Thymus (tissue), 11 donors: ENCODE data around the gene MAN1A2. TPM values are rescaled to one million over a fixed set of nuclear protein-coding genes. Genes with fewer than 3 reads are reported as not detected.
A peak's percentile ranks its signal among the peaks of the same experiment; 100 is the strongest.

Experiments
- DNase-seq, 9 donors: peaks; one replicate each; pipeline ENCODE4 v3.0.0-alpha.2; 2013; ENCODE audit warnings: low spot score in 9 of 9, low read depth in 6 of 9, missing footprints in 1 of 9
- H3K27ac ChIP-seq, 2 donors: one replicate each; pipeline ENCODE4 v1.5.1; 2013; ENCODE audit warnings: control low read depth in 1 of 2, low read depth in 1 of 2, low read length in 1 of 2, mild to moderate bottlenecking in 1 of 2, moderate library complexity in 1 of 2
- H3K27me3 ChIP-seq, 2 donors: one replicate each; pipeline ENCODE4 v1.5.1; 2013; ENCODE audit warnings: low read length in 1 of 2; ENCODE audit not compliant: control insufficient read depth in 2 of 2, insufficient read depth in 1 of 2
- H3K36me3 ChIP-seq, 2 donors: one replicate each; pipeline ENCODE4 v1.5.1; 2013; ENCODE audit warnings: low read length in 1 of 2, mild to moderate bottlenecking in 1 of 2, moderate library complexity in 1 of 2; ENCODE audit not compliant: control insufficient read depth in 2 of 2, insufficient read depth in 2 of 2
- H3K4me1 ChIP-seq, 2 donors: one replicate each; pipeline ENCODE4 v1.5.1; 2013; ENCODE audit warnings: low read length in 2 of 2; ENCODE audit not compliant: control insufficient read depth in 2 of 2, insufficient read depth in 2 of 2
- H3K4me3 ChIP-seq, 2 donors: one replicate each; pipeline ENCODE4 v1.5.1; 2013; ENCODE audit warnings: low read length in 2 of 2, control low read depth in 1 of 2, mild to moderate bottlenecking in 1 of 2
- H3K9me3 ChIP-seq, 2 donors: one replicate each; pipeline ENCODE4 v1.5.1; 2013; ENCODE audit warnings: low read length in 1 of 2, mild to moderate bottlenecking in 1 of 2; ENCODE audit not compliant: control insufficient read depth in 2 of 2, insufficient read depth in 1 of 2
- WGBS: extraction: QIAGEN DNeasy Blood & Tissue Kit; methylation state at CpG from one replicate; pipeline ENCODE4 v1.1.7; 2013; 5-methylcytosine and 5-hydroxymethylcytosine counted together
- polyA plus RNA-seq: library from polyadenylated mRNA; stranded (reverse); fragments of 200-250 nt; gene quantifications from one replicate; pipeline ENCODE4 v1.2.3, GENCODE V29; 2013
- total RNA-seq: library from RNA; stranded (reverse); fragments of 120-200 nt; gene quantifications from one replicate; pipeline ENCODE4 v1.2.4, GENCODE V29; 2013
- donor health status: healthy.

The MAN1A2 gene
- total and polyA plus RNA-seq, 2 donors = 10.6 to 26.4 TPM

DNA sequence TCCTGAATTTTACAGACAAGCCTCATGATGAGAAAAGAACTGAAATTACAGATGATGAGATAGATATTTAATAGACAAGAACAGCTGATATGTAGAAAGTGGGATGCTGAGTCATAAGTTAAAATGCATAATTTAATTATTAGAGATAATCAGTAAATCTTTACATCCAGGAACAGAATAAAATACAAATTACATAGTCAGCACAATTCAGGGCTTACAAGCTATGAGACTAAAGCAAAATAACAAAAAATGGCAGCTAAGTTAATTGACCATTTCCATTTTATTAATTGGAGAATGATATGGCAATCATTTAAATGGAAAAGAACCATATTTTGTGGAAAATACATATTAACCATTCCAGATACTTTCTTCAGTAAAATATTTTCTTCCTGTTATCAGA, 40.2 kb upstream of the MAN1A2 start:
- H3K36me3 ChIP-seq = no peaks in the 10 kb centered on the region
- H3K9me3 ChIP-seq = no peaks in the 10 kb centered on the region
- H3K4me3 ChIP-seq = no peak overlapping the region
- no peaks in the 10 kb centered on the region for H3K4me1 ChIP-seq
- no peak for DNase-seq
- H3K27me3 ChIP-seq = no peaks in the 10 kb centered on the region
- H3K27ac ChIP-seq = no peak overlapping the region

DNA sequence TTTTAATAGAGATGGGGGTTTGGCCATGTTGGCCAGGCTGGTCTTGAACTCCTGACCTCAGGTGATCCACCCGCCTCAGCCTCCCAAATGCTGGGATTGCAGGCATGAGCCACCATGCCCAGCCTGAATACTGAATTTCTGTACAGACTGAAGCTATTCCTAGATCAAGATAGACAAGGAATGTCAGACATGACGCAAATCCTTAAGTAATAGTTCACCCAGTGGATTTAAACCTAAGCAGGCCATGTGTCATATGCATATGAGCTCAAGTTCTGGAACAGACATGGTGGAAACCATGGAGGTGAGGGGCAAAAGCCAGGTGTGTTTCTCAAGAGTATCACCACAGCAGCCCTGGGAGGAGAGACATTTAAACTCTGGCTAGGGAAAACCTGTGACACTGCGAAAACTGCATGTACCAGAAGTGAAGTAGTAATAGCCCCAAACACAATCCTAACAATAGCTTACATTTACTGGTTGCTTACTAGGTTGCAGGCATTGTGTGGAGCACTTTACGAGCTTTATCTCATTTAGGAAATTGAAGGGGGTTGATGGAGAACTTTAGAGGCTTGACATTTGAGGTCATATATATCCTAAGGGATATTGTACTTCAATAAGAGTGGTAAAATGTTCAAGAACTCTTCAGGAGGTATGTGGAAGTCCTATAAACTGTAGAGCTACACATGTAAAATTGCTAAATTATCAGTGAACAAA, 31.7 kb upstream of the MAN1A2 start:
- Histone ChIP-seq H3K36me3 (no peaks in the 10 kb centered on the region), H3K27ac (no peak overlapping the region), H3K9me3 (no peaks in the 10 kb centered on the region), H3K4me1 (no peaks in the 10 kb centered on the region), H3K27me3 (no peaks in the 10 kb centered on the region), H3K4me3 (no peak overlapping the region)
- DNase-seq = no peak
- WGBS = 96% methylated on average over 4 of the region's 4 CpGs

DNA sequence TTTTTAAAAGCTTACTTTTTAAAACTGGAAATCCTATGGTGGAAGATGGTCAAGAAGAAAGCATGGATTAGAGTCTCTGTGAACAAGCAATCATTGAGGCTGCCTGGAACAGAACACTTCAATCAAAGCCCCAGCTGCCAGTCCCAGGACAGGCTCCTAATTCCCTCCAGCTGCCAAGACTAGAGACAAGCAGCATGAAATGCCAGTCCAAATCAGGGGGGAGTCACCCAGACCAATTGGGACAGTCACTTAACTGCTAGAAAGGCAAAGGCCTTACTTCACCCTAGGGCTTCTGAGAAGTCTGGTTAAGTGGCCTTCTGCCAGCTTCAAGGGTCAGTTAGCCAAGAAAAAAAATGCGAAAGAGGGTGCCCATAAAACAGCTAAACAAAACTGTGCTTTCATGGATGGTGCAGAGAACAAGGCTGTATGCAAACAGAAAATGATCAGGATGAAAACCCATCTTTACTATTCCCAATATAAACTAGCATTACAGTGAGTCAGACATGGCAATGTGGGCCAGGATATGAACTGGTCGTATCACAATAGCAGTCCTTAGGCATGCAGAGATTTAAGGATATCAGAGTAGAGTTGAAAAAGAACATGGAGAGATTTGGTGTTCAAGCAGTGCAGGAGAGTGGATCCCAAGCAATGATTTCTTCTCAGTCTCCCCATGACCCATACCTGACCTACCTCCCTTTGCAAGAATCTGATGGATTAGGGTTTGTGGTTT, 31.0 kb upstream of the MAN1A2 start:
- whole genome bisulfite sequencing = 48% methylated on average over 2 of the region's 2 CpGs
- Histone ChIP-seq H3K27ac (no peak overlapping the region), H3K4me1 (no peaks in the 10 kb centered on the region), H3K9me3 (no peaks in the 10 kb centered on the region), H3K36me3 (no peaks in the 10 kb centered on the region), H3K4me3 (no peak overlapping the region), H3K27me3 (no peaks in the 10 kb centered on the region)
- DNase-seq = no peak

DNA sequence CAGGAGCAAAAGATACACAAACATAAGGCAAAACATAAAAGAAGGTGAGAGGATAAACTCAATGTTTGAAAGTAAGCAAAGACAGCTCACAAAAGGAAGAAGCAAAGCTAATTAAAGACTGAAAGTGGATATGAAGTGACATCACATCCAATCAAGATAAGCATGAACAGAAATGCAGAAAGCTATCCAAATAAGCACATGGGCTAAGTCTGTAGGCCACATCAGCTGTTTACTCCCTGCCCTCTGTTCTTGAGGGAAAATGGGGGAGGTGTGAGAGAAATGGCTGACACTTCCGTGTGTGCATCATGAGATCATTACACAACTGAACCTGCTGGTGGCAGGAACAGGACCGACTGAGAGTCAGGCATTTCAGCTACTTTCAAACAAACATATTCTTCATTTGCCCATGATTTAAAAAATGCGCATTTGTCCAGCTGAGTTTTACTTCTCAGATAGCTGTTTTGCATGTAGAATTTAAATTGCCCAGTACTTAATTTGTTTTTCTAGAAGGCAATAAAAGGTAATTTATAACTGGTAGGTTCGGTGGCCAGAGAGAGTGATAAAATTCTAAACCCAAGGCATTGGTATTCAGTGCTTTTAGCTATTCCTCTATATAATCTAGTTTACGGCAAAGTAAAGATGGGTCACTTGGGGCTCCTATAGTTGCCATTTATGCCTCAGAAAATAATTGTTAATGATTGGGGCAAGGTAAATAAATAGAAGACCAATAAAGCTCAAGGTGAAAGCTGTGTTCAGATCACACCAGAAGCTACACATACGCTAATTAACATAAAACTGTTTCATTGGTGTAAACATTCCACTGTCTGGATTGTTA, 27.2 kb upstream of the MAN1A2 start:
- Histone ChIP-seq H3K4me1 (no peaks in the 10 kb centered on the region), H3K4me3 (no peak overlapping the region), H3K27ac (no peak overlapping the region), H3K9me3 (no peaks in the 10 kb centered on the region), H3K27me3 (no peaks in the 10 kb centered on the region), H3K36me3 (no peaks in the 10 kb centered on the region)
- 85% methylated on average over 6 of the region's 6 CpGs for WGBS
- peak in 2 of 9 donors; percentile 18 to 45 for DNase-seq

DNA sequence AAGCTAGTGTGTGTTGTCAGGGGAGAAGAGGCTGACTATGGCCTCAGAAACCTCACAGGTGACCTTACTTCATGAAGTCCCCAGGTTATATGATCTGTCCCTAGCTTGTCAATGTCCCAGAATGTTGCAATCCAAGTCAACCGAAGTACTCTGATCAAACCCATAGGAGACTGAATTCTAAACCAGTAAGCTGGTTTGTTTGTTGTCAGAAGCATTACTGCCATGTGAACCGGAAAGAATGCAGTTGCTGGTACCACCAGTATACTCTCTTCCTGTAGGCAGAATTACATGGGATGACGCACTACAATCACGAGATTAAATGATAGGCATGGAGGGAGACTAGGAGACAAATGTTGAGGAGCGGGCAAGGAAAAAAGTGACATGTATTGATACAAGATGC, 26.1 kb upstream of the MAN1A2 start:
- no peak overlapping the region for H3K4me3 ChIP-seq
- H3K4me1 ChIP-seq = no peaks in the 10 kb centered on the region
- 96% methylated on average over 5 of the region's 5 CpGs for WGBS
- no peaks in the 10 kb centered on the region for H3K36me3 ChIP-seq
- H3K27me3 ChIP-seq = no peaks in the 10 kb centered on the region
- H3K27ac ChIP-seq = no peak overlapping the region
- no peak for DNase-seq
- H3K9me3 ChIP-seq = no peaks in the 10 kb centered on the region

DNA sequence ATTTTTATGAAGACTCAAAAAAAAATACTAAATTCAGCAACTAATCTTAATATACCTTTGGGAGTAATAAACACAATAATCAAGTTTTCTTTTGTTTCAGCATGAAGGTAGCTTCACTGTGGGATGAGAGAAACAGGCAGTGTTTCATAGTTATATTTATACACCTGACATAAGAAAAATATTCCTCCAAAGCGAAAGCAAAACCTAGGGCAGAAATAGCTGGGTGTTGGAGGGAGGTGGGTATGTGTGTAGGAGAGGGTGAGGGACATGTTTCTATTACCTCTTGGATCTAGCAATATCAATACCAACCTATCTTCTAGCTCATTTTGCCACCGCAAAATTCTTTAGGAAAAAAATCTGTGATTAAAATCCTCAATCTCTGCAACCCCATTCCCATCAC, 24.9 kb upstream of the MAN1A2 start:
- no peak overlapping the region for H3K4me3 ChIP-seq

DNA sequence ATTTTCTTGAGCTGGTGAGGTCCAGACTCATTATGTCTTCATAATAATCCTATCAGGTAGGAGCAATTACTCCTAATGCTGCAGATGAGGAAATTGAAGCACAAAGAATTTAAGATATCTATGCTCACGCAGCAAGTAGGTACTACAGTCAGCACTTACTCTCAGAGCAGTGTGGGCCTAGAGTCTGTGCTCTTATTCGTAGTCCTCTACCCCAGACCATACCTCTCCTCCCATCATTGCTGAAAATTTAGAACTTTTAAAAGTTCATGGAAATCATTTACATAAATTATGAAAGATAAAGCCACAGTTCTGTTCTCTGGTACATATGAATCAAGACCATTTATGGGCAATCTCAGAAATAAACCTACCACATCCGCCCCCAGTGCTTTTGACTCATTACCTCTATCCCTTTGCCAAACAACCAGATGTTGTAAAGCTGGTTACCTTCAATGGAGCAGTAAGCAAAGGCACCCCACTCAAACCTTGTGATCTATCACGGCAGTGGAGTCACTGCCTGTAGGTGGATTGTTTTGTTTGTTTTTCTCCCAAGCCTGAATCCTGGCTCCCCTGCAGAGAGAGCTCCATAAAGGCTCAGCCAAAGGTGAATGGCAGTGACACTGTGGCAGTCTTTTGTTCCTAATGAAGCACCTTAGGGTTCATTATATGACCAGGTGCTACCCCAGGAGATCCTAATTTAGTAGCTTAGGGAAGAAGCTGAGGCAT, 20.9 kb upstream of the MAN1A2 start:
- Histone ChIP-seq H3K4me1 (no peaks in the 10 kb centered on the region), H3K9me3 (no peaks in the 10 kb centered on the region), H3K36me3 (no peaks in the 10 kb centered on the region), H3K27ac (no peak overlapping the region), H3K4me3 (no peak overlapping the region), H3K27me3 (no peaks in the 10 kb centered on the region)
- DNase-seq = no peak
- WGBS = 93% methylated on average over 4 of the region's 4 CpGs

More for the DNA sequence above, 24.9 kb upstream of the MAN1A2 start:
- H3K36me3 ChIP-seq = no peaks in the 10 kb centered on the region
- H3K9me3 ChIP-seq = no peaks in the 10 kb centered on the region
- no peak overlapping the region for H3K27ac ChIP-seq
- no peak for DNase-seq
- H3K27me3 ChIP-seq = no peaks in the 10 kb centered on the region
- no peaks in the 10 kb centered on the region for H3K4me1 ChIP-seq
- WGBS = 87% methylated on average over 2 of the region's 2 CpGs

DNA sequence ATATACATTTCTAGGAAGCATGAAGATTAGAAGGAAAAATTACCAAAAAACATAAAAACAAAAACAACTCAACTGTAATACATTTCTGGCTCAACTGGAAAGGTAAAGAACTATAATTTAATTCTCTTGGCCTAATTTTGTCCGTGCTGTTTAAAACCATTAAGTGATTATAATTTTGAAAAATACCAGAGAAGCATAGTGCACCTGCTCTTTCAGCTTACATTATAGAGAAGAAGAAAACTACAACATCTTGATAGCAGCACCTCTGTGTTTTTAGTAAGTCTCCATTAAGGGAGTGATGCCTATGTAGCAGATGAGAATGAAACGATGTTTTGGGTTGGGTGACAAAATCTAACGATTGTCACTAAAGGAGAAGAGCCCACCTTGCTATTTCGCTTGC, 19.3 kb upstream of the MAN1A2 start:
- H3K4me1 ChIP-seq = no peaks in the 10 kb centered on the region
- no peak for DNase-seq
- no peaks in the 10 kb centered on the region for H3K36me3 ChIP-seq
- no peaks in the 10 kb centered on the region for H3K9me3 ChIP-seq
- no peaks in the 10 kb centered on the region for H3K27me3 ChIP-seq
- H3K4me3 ChIP-seq = no peak overlapping the region
- 98% methylated on average over 4 of the region's 4 CpGs for WGBS
- no peak overlapping the region for H3K27ac ChIP-seq
